ENCODE data around the gene MYL10. TPM values are rescaled to one million over a fixed set of nuclear protein-coding genes. Genes with fewer than 3 reads are reported as not detected.
"Not testable (repeated sequence)": the region's sequence is repeated elsewhere in the genome, so short reads cannot be mapped to it uniquely, and the experiment has no call there.

MYL10 gene
- total RNA-seq, 4 donors from 2014 or later = not detected

DNA sequence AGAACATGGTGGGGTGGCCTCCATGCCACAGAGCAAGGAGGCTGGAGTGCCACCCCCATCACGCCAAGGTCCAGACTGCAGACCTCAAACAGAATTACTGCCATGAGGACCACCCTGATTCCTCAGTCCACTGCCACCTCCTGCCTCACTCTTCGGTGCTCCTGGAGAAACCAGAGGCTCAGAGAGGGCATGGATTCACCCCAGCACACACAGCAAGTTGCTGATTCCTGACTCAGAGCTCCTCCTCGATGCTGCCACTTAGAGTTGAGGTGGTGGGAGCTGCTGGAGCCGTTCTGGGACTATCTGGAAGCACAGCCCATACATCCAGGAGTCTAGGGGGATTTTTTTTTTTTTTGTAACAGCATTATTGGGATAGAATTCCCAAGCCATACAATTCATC, 22.0 kb upstream of the MYL10 start:
- no peaks in the 10 kb centered on the region for H3K36me3 ChIP-seq
- peaks cover 18% of the 10 kb centered on the region for H3K27me3 ChIP-seq
- intact Hi-C loops (cut with DNase I; ENCODE audit: low total_unique reads) (no loop called here), in situ Hi-C loops (cut with MboI; ENCODE audit: low pct_ligation_motif_present in 1 of 4, low pct_unique_long_range_greater_than_20kb in 1 of 4, low sequenced_read_pairs in 3 of 4) (no loop called here)
- 61% methylated on average over 4 of the region's 4 CpGs; no CpG with 5 or more reads in 1 of the 2 donors for WGBS, 2 donors (ENCODE audit: low coverage in 1 of 2)
- H3K4me3 ChIP-seq = no peak overlapping the region
- H3K4me1 ChIP-seq = no peaks in the 10 kb centered on the region
- no peak for DNase-seq
- TF ChIP-seq POLR2AphosphoS5 (IDR thresholded peaks at IDR 0.05) = no peak
- TF ChIP-seq EP300 (IDR thresholded peaks at IDR 0.05; ENCODE audit: low read depth) = no peak
- no peak for TF ChIP-seq POLR2A (IDR thresholded peaks at IDR 0.05)
- TF ChIP-seq, protein P1, sequence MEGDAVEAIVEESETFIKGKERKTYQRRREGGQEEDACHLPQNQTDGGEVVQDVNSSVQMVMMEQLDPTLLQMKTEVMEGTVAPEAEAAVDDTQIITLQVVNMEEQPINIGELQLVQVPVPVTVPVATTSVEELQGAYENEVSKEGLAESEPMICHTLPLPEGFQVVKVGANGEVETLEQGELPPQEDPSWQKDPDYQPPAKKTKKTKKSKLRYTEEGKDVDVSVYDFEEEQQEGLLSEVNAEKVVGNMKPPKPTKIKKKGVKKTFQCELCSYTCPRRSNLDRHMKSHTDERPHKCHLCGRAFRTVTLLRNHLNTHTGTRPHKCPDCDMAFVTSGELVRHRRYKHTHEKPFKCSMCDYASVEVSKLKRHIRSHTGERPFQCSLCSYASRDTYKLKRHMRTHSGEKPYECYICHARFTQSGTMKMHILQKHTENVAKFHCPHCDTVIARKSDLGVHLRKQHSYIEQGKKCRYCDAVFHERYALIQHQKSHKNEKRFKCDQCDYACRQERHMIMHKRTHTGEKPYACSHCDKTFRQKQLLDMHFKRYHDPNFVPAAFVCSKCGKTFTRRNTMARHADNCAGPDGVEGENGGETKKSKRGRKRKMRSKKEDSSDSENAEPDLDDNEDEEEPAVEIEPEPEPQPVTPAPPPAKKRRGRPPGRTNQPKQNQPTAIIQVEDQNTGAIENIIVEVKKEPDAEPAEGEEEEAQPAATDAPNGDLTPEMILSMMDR (IDR thresholded peaks at IDR 0.05) = no peak
- no peaks in the 10 kb centered on the region for H3K9me3 ChIP-seq
- no peak overlapping the region for H3K27ac ChIP-seq

DNA sequence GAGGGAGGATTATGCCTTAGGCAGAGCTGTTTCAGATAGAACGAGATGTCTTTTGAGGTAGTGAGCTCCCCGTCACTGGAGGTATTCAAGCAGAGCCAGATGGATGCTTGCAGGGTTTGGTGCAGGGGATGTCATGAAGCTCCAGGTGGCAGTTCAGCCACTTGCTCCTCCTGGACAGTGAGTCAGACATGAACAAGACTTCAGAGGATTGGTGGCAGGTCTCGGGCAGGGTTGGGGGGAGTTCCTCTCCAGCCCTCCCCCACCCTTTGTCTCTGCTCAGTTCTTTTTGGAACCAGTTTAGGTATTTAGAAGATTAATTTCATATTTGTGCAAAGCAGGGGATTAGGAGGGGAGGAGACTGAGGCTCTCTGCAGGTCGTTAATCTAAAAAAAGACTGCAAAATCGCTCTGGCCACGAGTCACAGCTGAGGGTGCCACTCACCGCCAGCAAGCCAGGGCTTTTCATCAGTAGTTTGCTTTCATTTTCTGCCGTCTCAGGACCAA, 21.5 kb upstream of the MYL10 start:
- no peak for DNase-seq
- in situ Hi-C loops (cut with MboI; ENCODE audit: low pct_ligation_motif_present in 1 of 4, low pct_unique_long_range_greater_than_20kb in 1 of 4, low sequenced_read_pairs in 3 of 4) (no loop called here), intact Hi-C loops (cut with DNase I; ENCODE audit: low total_unique reads) (no loop called here)
- Histone ChIP-seq H3K27me3 (peaks cover 18% of the 10 kb centered on the region), H3K4me3 (no peak overlapping the region), H3K27ac (no peak overlapping the region), H3K9me3 (no peaks in the 10 kb centered on the region), H3K36me3 (no peaks in the 10 kb centered on the region), H3K4me1 (no peaks in the 10 kb centered on the region)
- no peak for TF ChIP-seq POLR2AphosphoS5 (IDR thresholded peaks at IDR 0.05)
- TF ChIP-seq, protein P1 (IDR thresholded peaks at IDR 0.05) = no peak
- TF ChIP-seq POLR2A (IDR thresholded peaks at IDR 0.05) = no peak
- TF ChIP-seq EP300 (IDR thresholded peaks at IDR 0.05; ENCODE audit: low read depth) = no peak
- WGBS, 2 donors (ENCODE audit: low coverage in 1 of 2) = 30 to 86% methylated on average over 1 to 8 of the region's 8 CpGs

- peaks cover 14% of the 10 kb centered on the region for H3K27me3 ChIP-seq
- H3K27ac ChIP-seq; H3K4me1 ChIP-seq; H3K4me3 ChIP-seq; H3K36me3 ChIP-seq; intact Hi-C loops (cut with DNase I; ENCODE audit: low total_unique reads); DNase-seq; H3K9me3 ChIP-seq; in situ Hi-C loops (cut with MboI; ENCODE audit: low pct_ligation_motif_present in 1 of 4, low pct_unique_long_range_greater_than_20kb in 1 of 4, low sequenced_read_pairs in 3 of 4): not testable (repeated sequence)
- WGBS, 2 donors (ENCODE audit: low coverage in 1 of 2) = 87% methylated on average over 12 of the region's 12 CpGs; no CpG with 5 or more reads in 1 of the 2 donors
Measured at GRCh38 chr7:101647876-101648275, 18.8 kb upstream of the MYL10 start.

- in situ Hi-C loops (cut with MboI; ENCODE audit: low pct_ligation_motif_present in 1 of 4, low pct_unique_long_range_greater_than_20kb in 1 of 4, low sequenced_read_pairs in 3 of 4) = no loop called here
- DNase-seq = no peak
- no peaks in the 10 kb centered on the region for H3K9me3 ChIP-seq
- H3K36me3 ChIP-seq = no peaks in the 10 kb centered on the region
- H3K27ac ChIP-seq = no peak overlapping the region
- no peaks in the 10 kb centered on the region for H3K27me3 ChIP-seq
- H3K4me3 ChIP-seq = no peak overlapping the region
- intact Hi-C loops (cut with DNase I; ENCODE audit: low total_unique reads) = no loop called here
- TF ChIP-seq, protein P1 (IDR thresholded peaks at IDR 0.05) = no peak
- TF ChIP-seq EP300 (IDR thresholded peaks at IDR 0.05; ENCODE audit: low read depth) = no peak
- no peak for TF ChIP-seq POLR2AphosphoS5 (IDR thresholded peaks at IDR 0.05)
- TF ChIP-seq POLR2A (IDR thresholded peaks at IDR 0.05) = no peak
- peaks cover 0 to 3% (median 0%) of the 10 kb centered on the region in 4 donors for H3K4me1 ChIP-seq
- whole genome bisulfite sequencing, 2 donors (ENCODE audit: low coverage in 1 of 2) = 85 to 92% methylated on average over 9 to 13 of the region's 13 CpGs
Measured at GRCh38 chr7:101645951-101646350, 16.9 kb upstream of the MYL10 start.

DNA sequence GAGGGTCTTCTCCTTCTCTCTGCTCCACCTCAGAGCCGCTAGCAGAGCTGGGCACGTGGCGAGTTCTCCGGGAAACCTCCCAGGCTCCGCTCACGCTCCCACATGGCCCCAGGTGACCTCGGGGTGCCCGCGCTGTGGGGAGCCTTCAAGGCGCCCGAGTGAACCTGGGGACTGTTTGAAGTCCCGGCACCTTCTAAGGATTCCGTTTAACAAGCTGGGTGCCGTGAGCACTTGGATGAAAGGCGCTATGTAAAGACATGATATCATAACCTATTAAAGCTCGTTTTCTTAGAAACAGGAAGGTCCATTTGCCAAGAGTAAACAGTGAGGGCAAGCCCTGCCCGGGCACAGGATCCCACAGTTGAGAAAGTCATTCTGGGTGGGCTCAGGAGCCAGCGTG, 15.8 kb upstream of the MYL10 start:
- Histone ChIP-seq H3K36me3 (no peaks in the 10 kb centered on the region), H3K9me3 (no peaks in the 10 kb centered on the region), H3K4me3 (no peak overlapping the region), H3K27me3 (no peaks in the 10 kb centered on the region), H3K27ac (no peak overlapping the region), H3K4me1 (peaks cover 0 to 3% (median 0%) of the 10 kb centered on the region in 4 donors)
- no peak for DNase-seq
- TF ChIP-seq EP300 (IDR thresholded peaks at IDR 0.05; ENCODE audit: low read depth) = no peak
- TF ChIP-seq, protein P1 (IDR thresholded peaks at IDR 0.05) = no peak
- no peak for TF ChIP-seq POLR2A (IDR thresholded peaks at IDR 0.05)
- no peak for TF ChIP-seq POLR2AphosphoS5 (IDR thresholded peaks at IDR 0.05)
- 8 to 29% methylated on average over 2 to 18 of the region's 18 CpGs for WGBS, 2 donors (ENCODE audit: low coverage in 1 of 2)
- in situ Hi-C loops (cut with MboI; ENCODE audit: low pct_ligation_motif_present in 1 of 4, low pct_unique_long_range_greater_than_20kb in 1 of 4, low sequenced_read_pairs in 3 of 4) = no loop called here
- intact Hi-C loops (cut with DNase I; ENCODE audit: low total_unique reads) = no loop called here

DNA sequence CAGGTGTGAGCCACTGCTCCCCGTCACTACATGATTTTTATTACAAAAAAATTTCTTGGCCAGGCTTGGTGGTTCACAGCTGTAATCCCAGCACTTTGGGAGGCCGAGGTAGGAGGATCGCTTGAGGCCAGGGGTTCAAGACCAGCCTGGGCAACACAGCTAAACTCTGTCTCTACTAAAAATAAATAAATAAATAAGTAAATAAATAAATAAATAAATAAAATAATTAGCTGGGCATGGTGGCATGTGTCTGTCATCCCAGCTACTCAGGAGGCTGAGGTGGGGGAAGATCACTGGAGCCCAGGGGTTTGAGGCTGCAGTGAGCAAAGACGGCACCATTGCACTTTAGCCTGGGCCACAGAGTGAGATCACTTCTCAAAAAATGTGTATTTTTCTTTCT, 10.0 kb upstream of the MYL10 start:
- intact Hi-C loops (cut with DNase I; ENCODE audit: low total_unique reads) = not testable (repeated sequence)

More for the DNA sequence above, 10.0 kb upstream of the MYL10 start:
- H3K27ac ChIP-seq; H3K27me3 ChIP-seq; H3K9me3 ChIP-seq; H3K4me1 ChIP-seq; DNase-seq; H3K4me3 ChIP-seq; in situ Hi-C loops (cut with MboI; ENCODE audit: low pct_ligation_motif_present in 1 of 4, low pct_unique_long_range_greater_than_20kb in 1 of 4, low sequenced_read_pairs in 3 of 4); H3K36me3 ChIP-seq: not testable (repeated sequence)
- 85 to 95% methylated on average over 2 to 4 of the region's 4 CpGs for whole genome bisulfite sequencing, 2 donors (ENCODE audit: low coverage in 1 of 2)

Data from transverse colon (tissue), 4 donors.